Progenitor cell of endocrine pancreas (in vitro differentiated cells): ENCODE data around the gene LRRC23. TPM values are rescaled to one million over a fixed set of nuclear protein-coding genes. Genes with fewer than 3 reads are reported as not detected.
"Not testable (repeated sequence)": the region's sequence is repeated elsewhere in the genome, so short reads cannot be mapped to it uniquely, and the experiment has no call there.

Source experiments
- DNase-seq: peaks from one replicate; pipeline ENCODE4 v3.0.0; 2021; ENCODE audit warnings: low spot score; ENCODE audit not compliant: unreplicated experiment
- H3K27ac Mint-ChIP-seq: 2 replicates; pipeline ENCODE4 v1.8.0; 2021; ENCODE audit warnings: mild to moderate bottlenecking, moderate library complexity, mixed read lengths
- H3K27me3 Mint-ChIP-seq: 2 replicates; pipeline ENCODE4 v1.8.0; 2021; ENCODE audit warnings: mixed read lengths
- H3K36me3 Mint-ChIP-seq: 2 replicates; pipeline ENCODE4 v1.8.0; 2022; ENCODE audit warnings: mixed read lengths; ENCODE audit not compliant: insufficient read depth
- H3K4me1 Mint-ChIP-seq: 2 replicates; pipeline ENCODE4 v1.8.0; 2021; ENCODE audit warnings: low read depth, mixed read lengths
- H3K4me3 Mint-ChIP-seq: 2 replicates; pipeline ENCODE4 v1.8.0; 2021; ENCODE audit warnings: low read depth, mild to moderate bottlenecking, moderate library complexity, mixed read lengths
- H3K9me3 Mint-ChIP-seq: 2 replicates; pipeline ENCODE4 v1.8.0; 2021; ENCODE audit warnings: low read depth, mixed read lengths
- total RNA-seq: library from RNA; stranded (reverse); gene quantifications from 2 replicates; pipeline ENCODE4 v1.2.1, GENCODE V29; 2021
- TF ChIP-seq, protein P1 (sequence below): fragments of 200-600 bp; sonication (generic); IDR thresholded peaks from one replicate; pipeline ENCODE4 v1.5.0; 2021; ENCODE audit warnings: antibody characterized with exemption, mild to moderate bottlenecking; ENCODE audit not compliant: unreplicated experiment

LRRC23 gene
- total RNA-seq, 1 donor from 2014 or later, result 21.5 TPM

DNA sequence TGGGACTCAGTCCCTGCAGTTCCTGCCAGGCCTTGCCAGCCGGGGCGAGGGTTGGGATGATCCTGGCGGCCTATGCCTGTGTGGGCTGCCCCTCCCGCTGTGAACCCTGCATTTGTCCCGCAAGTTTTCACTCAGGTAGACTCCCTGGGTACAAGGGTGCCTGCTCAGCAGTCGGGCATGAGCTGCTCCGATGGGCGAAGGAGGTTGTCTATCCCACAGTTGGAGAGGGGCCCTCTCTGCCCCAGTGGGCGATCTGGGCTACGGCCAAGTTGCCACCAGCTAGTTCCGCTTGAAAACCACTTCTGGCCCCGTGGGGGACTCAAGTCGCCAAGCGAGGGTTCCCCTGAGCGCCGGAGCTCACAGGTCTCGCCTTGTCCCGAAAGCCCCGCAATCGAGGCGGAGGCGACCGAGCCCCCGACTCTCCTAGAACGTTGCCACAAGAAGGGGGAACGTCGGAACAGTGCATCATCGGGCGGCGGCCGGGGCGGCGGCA, 37.7 kb upstream of the LRRC23 start:
- Mint-ChIP-seq H3K27me3 (peaks cover 10% of the 10 kb centered on the region), H3K9me3 (no peaks in the 10 kb centered on the region), H3K4me1 (peaks cover 22% of the 10 kb centered on the region), H3K4me3 (peak overlapping the region; percentile 94), H3K27ac (peak overlapping the region; percentile 71), H3K36me3 (peaks cover 38% of the 10 kb centered on the region)
- no peak for DNase-seq
- TF ChIP-seq, protein P1, sequence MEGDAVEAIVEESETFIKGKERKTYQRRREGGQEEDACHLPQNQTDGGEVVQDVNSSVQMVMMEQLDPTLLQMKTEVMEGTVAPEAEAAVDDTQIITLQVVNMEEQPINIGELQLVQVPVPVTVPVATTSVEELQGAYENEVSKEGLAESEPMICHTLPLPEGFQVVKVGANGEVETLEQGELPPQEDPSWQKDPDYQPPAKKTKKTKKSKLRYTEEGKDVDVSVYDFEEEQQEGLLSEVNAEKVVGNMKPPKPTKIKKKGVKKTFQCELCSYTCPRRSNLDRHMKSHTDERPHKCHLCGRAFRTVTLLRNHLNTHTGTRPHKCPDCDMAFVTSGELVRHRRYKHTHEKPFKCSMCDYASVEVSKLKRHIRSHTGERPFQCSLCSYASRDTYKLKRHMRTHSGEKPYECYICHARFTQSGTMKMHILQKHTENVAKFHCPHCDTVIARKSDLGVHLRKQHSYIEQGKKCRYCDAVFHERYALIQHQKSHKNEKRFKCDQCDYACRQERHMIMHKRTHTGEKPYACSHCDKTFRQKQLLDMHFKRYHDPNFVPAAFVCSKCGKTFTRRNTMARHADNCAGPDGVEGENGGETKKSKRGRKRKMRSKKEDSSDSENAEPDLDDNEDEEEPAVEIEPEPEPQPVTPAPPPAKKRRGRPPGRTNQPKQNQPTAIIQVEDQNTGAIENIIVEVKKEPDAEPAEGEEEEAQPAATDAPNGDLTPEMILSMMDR, result no peak

DNA sequence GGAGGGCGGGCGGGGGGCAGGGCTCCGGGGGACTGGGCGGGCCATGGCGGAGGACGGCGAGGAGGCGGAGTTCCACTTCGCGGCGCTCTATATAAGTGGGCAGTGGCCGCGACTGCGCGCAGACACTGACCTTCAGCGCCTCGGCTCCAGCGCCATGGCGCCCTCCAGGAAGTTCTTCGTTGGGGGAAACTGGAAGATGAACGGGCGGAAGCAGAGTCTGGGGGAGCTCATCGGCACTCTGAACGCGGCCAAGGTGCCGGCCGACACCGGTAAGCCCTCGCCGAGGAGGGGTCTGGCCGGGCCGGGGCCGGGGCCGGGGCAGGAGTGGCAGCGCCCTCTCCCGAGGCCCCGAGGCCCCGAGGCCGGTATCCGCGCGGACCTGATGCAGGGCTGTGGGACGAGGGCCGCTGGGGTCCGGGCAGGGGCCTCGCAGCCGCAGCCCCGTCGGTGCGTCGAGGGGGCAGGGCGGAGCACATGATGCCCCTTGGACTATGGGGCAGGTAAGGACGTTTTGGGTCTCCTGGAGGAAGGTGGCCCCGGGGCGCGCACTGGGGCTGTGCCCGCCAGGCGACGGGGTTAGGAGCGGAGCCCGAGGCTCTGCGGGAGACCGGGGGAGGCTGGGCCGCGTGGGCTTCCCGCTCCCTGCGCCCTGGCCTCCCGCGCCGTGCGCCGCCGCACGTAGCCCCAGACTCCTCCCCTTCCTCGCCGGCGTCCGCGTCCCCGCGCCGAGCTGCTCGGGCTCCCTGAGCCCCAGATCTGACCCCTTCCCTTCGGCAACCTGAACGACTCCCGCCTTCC, 37.0 kb upstream of the LRRC23 start, which contains the start of gene TPI1:
TPI1 (plus strand) TSS at position 119 of the 798 bp plus-strand sequence; CDS start at position 155, 36 bp downstream.
- Mint-ChIP-seq H3K4me1 (peaks cover 27% of the 10 kb centered on the region), H3K9me3 (no peaks in the 10 kb centered on the region), H3K36me3 (peaks cover 34% of the 10 kb centered on the region), H3K4me3 (peak within 1 kb of the TSS; percentile 94), H3K27ac (peak within 1 kb of the TSS; percentile 97), H3K27me3 (peaks cover 10% of the 10 kb centered on the region)
- TF ChIP-seq, protein P1, result no peak
- peak; percentile 82 for DNase-seq

DNA sequence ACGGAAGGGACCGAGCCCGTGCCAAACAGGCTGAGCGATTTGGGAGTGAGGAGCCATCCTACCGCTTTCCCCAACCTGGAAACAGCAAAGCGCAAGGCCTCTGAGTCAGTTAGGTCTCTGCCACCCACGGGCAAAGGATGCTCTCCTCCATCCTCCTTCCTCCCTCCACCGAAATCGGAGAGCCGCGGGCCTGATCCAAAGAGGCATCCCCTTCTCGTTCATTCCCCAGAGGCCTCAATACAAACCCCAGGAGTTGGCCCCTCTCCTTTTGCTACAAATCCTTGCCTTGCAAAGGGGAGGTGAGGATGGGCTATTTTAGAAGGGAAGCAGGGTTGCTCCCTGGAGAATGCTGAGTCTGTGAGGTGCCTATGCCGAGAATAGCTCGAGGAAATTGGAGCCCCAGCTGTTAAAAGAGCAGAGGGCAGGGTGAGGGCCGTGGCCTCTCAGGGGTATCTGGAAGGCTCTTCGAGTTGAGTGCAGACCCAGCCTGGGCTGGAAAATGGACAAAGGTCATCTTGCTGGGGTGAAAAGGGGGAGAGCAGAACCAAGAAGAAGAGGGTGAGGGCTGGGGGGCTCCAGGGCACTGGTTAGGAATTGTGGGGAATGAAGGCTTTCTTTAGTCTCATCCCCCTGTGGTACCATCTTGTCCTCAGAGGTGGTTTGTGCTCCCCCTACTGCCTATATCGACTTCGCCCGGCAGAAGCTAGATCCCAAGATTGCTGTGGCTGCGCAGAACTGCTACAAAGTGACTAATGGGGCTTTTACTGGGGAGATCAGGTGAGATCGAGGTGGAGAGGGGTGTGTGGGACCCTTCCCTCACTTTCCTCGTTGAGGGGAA, 36.2 kb upstream of the LRRC23 start:
- Mint-ChIP-seq H3K9me3 (no peaks in the 10 kb centered on the region), H3K27ac (peak overlapping the region; percentile 85), H3K4me1 (peaks cover 27% of the 10 kb centered on the region), H3K36me3 (peaks cover 32% of the 10 kb centered on the region), H3K27me3 (peaks cover 10% of the 10 kb centered on the region), H3K4me3 (peak overlapping the region; percentile 94)
- DNase-seq, result no peak
- TF ChIP-seq, protein P1, result no peak

DNA sequence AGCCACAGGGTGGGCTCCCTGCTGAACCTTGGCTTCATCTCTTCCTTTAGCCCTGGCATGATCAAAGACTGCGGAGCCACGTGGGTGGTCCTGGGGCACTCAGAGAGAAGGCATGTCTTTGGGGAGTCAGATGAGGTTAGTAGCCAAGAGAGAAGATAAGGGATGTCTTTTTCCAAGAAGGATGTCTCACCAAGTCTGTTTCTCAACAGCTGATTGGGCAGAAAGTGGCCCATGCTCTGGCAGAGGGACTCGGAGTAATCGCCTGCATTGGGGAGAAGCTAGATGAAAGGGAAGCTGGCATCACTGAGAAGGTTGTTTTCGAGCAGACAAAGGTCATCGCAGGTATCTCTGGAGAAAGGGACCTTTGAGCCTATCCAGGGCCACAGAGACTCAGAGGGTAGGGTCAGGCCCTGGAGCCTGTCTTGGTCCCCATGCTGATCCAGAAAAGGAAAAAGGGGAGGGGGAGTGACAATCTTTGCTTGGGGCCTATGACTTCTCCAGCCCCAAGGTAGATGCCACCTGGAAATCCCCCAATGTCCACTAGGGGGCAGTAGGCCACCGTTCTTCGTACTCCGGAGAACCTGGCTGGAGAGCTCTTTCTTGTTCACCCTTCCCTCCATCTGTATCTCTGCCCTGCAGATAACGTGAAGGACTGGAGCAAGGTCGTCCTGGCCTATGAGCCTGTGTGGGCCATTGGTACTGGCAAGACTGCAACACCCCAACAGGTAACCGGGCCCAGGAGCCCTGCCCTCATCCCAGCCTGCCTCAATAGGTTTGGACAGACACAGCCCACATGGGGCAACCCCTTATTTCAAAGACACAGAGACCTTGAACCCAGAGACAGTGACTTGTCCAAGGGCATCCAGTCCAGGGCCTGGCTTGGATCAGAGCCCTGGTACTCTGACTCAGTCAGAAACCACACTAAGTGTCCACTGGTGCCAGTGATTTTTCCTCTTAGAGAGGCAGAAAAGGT, 35.3 kb upstream of the LRRC23 start:
- TF ChIP-seq, protein P1, result peak; percentile 100
- Mint-ChIP-seq H3K9me3 (no peaks in the 10 kb centered on the region), H3K27ac (peak overlapping the region; percentile 85), H3K36me3 (peaks cover 29% of the 10 kb centered on the region), H3K4me3 (peak overlapping the region; percentile 94), H3K4me1 (peaks cover 30% of the 10 kb centered on the region), H3K27me3 (peaks cover 10% of the 10 kb centered on the region)
- DNase-seq, result peak; percentile 95

DNA sequence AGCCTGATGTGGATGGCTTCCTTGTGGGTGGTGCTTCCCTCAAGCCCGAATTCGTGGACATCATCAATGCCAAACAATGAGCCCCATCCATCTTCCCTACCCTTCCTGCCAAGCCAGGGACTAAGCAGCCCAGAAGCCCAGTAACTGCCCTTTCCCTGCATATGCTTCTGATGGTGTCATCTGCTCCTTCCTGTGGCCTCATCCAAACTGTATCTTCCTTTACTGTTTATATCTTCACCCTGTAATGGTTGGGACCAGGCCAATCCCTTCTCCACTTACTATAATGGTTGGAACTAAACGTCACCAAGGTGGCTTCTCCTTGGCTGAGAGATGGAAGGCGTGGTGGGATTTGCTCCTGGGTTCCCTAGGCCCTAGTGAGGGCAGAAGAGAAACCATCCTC, 34.3 kb upstream of the LRRC23 start:
- not testable (repeated sequence) for H3K9me3 Mint-ChIP-seq, H3K4me3 Mint-ChIP-seq, H3K27me3 Mint-ChIP-seq, H3K27ac Mint-ChIP-seq, DNase-seq
- Mint-ChIP-seq H3K4me1 (peaks cover 30% of the 10 kb centered on the region), H3K36me3 (peaks cover 22% of the 10 kb centered on the region)
